Lower leg skin (tissue), 3 donors: ENCODE measurements around the gene ECT2L.

Source experiments
- POLR2A ChIP-seq, 2 donors: fragments of 450-650 bp; IDR thresholded peaks; one replicate each; pipeline ENCODE4 v1.6.1; 2016 to 2017; ENCODE audit warnings: antibody characterized with exemption in 2 of 2, mild to moderate bottlenecking in 1 of 2, moderate library complexity in 1 of 2
- TF ChIP-seq, protein P1 (sequence below), 3 donors: fragments of 450-650 bp; IDR thresholded peaks; one replicate each; pipeline ENCODE4 v1.5.1; 2016; ENCODE audit warnings: antibody characterized with exemption in 3 of 3, mild to moderate bottlenecking in 3 of 3, moderate library complexity in 2 of 3

DNA sequence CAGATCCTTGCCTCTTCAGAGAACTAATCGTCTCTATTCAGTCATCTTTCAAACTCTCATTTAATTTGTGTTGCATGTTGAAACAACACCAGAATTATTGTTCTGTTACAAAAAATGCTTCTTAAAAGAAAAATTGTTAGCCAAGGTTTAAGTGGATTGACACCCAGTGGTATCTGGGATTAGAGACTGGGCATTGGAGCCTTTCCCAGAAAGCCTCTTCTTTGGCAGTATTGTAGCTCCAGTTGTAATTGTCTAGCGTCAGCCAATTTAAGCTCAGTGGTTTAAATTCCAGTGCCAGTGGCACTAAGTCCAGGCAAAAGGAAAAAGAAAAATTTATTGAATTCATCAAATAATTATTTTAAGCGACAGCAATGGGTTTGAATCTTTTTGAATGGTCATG lies 21.5 kb upstream of the ECT2L start:
- TF ChIP-seq POLR2A (IDR thresholded peaks at IDR 0.05), result no peak
- TF ChIP-seq, protein P1, sequence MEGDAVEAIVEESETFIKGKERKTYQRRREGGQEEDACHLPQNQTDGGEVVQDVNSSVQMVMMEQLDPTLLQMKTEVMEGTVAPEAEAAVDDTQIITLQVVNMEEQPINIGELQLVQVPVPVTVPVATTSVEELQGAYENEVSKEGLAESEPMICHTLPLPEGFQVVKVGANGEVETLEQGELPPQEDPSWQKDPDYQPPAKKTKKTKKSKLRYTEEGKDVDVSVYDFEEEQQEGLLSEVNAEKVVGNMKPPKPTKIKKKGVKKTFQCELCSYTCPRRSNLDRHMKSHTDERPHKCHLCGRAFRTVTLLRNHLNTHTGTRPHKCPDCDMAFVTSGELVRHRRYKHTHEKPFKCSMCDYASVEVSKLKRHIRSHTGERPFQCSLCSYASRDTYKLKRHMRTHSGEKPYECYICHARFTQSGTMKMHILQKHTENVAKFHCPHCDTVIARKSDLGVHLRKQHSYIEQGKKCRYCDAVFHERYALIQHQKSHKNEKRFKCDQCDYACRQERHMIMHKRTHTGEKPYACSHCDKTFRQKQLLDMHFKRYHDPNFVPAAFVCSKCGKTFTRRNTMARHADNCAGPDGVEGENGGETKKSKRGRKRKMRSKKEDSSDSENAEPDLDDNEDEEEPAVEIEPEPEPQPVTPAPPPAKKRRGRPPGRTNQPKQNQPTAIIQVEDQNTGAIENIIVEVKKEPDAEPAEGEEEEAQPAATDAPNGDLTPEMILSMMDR (IDR thresholded peaks at IDR 0.05), result no peak
